Right cardiac atrium (tissue), 5 donors: Measurements from ENCODE around the gene NRGN. TPM values are rescaled to one million over a fixed set of nuclear protein-coding genes. Genes with fewer than 3 reads are reported as not detected.
"Not testable (repeated sequence)": the region's sequence is repeated elsewhere in the genome, so short reads cannot be mapped to it uniquely, and the experiment has no call there.

Experiments used
- ATAC-seq, 2 donors: fragments of 200-7000 bp; cut with Tn5 transposase; one replicate each; pipeline versions ENCODE4 v1.8.0 to v1.9.1; 2020; ENCODE audit warnings: moderate library complexity in 2 of 2, mild to moderate bottlenecking in 1 of 2
- DNase-seq, 3 donors: peaks; one replicate each; pipeline ENCODE4 v3.0.0-alpha.2; 2020
- H3K27ac ChIP-seq: one replicate; pipeline ENCODE4 v1.5.1; 2013; ENCODE audit warnings: mild to moderate bottlenecking, low read length, control low read depth, moderate library complexity
- H3K27me3 ChIP-seq: one replicate; pipeline ENCODE4 v1.6.1; 2013; ENCODE audit not compliant: control insufficient read depth, insufficient read depth
- H3K4me1 ChIP-seq: one replicate; pipeline ENCODE4 v1.6.1; 2013; ENCODE audit warnings: low read length; ENCODE audit not compliant: control insufficient read depth, insufficient read depth
- H3K4me3 ChIP-seq: one replicate; pipeline ENCODE4 v1.5.1; 2013; ENCODE audit warnings: low read length, control low read depth
- H3K9me3 ChIP-seq: one replicate; pipeline ENCODE4 v1.6.1; 2013; ENCODE audit warnings: low read length; ENCODE audit not compliant: control insufficient read depth
- WGBS: extraction: QIAGEN DNeasy Blood & Tissue Kit; methylation state at CpG from one replicate; pipeline ENCODE4 v1.1.7; 2013; 5-methylcytosine and 5-hydroxymethylcytosine counted together
- intact Hi-C, 4 donors: fragments of 100-400 bp; cut with DNase I; formaldehyde crosslinking; loops; one replicate each; pipeline versions ENCODE4 v1.11.0 to v1.14.0; 2022 to 2023
- polyA plus RNA-seq: library from polyadenylated mRNA; stranded (reverse); fragments of 200-250 nt; gene quantifications from one replicate; pipeline ENCODE4 v1.2.3, GENCODE V29; 2013
- total RNA-seq, 4 donors: library from RNA; stranded (reverse); fragmentation: NEBNext Ultra II Directional; extraction: Animal tissue kit (Norgen Biotek cat#: 25700); gene quantifications; one replicate each; pipeline ENCODE4 v1.2.1, GENCODE V29; 2021
- donor health status: healthy with polysubstance abuse.
- donor health status: DM: no; HTN: yes; CAD: no.
- donor health status: DM: no; HTN: no; CAD: no.
- donor health status: DM: no; HTN: yes; CAD: no; lungs with severe emphysema.
- donor health status: DM: yes; HTN: yes; CAD: no.

NRGN gene
- total and polyA plus RNA-seq, 5 donors: 5.3 to 16.0 (median 10.7) TPM

DNA sequence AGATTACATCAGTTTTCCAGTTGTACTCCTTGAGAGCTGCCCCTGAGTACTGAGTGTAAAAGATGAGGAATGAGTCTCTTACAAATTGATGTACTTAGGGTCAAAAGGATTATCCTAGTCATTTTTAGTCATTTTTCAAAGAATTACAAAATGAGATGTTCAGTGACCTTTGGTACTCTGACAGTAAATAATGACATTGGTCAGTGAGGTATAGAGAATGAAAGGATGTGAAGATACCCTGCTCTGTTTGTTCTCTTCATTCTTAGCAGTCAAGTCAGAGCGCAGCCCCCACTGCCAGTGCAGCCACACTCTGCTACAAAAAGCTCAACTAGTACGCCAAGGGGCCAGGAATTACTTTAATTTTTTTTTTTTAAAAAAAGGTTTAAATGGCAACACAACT, 26.4 kb downstream of the NRGN start:
- Histone ChIP-seq H3K27me3 (no peaks in the 10 kb centered on the region), H3K27ac (no peak overlapping the region), H3K9me3 (no peaks in the 10 kb centered on the region), H3K4me1 (no peaks in the 10 kb centered on the region), H3K4me3 (no peak overlapping the region)
- DNase-seq (no peak), ATAC-seq (no peak)
- WGBS: 95% methylated on average over 2 of the region's 2 CpGs
- intact Hi-C loops: loop anchor here in 3 of 4 donors (10.0 kb wide), 2 partner anchors 69 to 79 kb away; no protein-coding TSS in a partner anchor

DNA sequence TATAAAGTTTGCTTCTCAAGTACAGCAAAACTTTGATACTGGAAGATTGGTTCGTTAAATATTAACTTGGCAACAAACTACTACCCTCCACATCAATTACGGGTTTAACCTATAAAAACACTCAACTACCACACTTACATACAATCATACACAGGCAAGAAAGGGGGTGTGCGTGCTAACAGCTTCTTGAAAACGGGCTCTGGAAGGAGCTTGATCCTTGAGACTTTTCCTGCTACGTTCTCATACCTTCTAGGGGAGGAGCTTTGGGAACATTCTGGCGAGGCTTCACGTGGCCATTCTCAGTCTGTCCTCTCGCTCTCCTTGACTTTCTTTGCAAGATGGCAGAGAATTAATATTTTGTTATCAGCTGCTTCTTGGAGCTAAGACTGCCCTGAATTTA, 29.2 kb downstream of the NRGN start:
- Histone ChIP-seq H3K27me3 (no peaks in the 10 kb centered on the region), H3K4me3 (no peak overlapping the region), H3K27ac (no peak overlapping the region), H3K9me3 (no peaks in the 10 kb centered on the region), H3K4me1 (no peaks in the 10 kb centered on the region)
- ATAC-seq (no peak), DNase-seq (no peak)
- intact Hi-C loops: loop anchor here in 3 of 4 donors (10.0 kb wide), 2 partner anchors 66 to 76 kb away; no protein-coding TSS in a partner anchor
- 88% methylated on average over 8 of the region's 8 CpGs for WGBS

DNA sequence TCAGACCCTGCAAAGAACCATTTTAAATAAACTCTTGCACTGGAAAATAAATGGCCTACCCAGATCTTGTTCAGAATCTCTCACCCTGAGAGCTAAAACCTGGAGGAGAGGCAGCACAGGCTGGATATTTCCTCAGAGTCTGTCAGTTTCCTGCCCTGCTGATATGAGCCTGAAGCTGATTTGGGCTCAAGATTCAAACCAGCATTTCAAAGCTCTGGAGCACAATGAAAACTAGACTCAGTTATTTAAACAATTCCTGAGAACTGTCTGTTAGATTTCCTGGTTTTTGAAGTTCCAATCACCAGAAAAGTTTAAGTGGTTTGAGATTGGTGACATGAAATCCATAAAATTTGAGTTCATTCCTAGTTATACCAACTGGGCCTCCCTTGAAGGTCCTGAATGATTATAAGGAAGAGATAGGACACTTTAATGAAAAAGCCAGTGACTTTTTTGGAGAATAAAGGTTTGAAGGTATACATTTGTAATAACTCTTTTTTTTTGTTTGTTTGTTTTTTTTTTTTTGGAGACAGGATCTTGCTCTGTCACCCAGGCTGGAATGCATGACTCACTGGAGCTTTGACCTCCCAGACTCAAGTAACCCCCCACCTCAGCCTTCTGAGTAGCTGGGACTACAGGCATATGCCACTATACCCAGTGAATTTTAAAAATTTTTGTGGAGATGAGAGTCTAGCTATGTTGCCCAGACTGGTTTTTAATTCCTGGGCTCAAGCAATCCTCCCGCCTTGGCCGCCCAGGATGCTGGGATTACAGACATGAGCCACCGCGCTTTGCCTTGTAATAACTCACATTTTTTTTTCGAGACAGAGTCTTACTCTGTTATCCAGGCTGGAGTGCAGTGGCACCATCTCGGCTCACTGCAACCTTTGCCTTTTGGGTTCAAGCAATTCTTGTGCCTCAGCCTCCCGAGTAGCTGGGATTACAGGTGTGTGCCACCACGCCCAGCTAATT, 30.3 kb downstream of the NRGN start:
- peak in 1 of 2 donors; percentile 87 for ATAC-seq
- Histone ChIP-seq H3K4me3 (no peak overlapping the region), H3K4me1 (no peaks in the 10 kb centered on the region), H3K27me3 (no peaks in the 10 kb centered on the region), H3K27ac (no peak overlapping the region), H3K9me3 (no peaks in the 10 kb centered on the region)
- WGBS: 96% methylated on average over 8 of the region's 8 CpGs
- DNase-seq: no peak
- intact Hi-C loops: loop anchor here in 3 of 4 donors (10.0 kb wide), 2 partner anchors 65 to 75 kb away; no protein-coding TSS in a partner anchor

DNA sequence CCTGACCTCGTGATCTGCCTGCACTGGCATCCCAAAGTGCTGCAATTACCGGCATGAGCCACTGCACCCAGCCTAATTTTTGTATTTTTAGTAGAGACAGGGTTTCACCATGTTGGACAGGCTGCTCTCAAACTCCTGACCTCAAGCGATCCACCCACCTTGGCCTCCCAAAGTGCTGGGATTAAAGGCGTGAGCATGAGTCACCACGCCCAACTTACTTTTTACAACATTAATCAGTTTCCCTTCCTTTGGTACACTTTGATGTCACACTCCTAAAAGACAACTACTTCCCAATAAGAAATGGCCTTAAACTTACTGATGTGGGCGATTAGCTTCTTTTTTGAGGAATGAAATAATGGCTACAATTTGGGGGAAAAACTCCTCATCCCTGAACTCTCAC, 31.2 kb downstream of the NRGN start:
- H3K27ac ChIP-seq, H3K27me3 ChIP-seq, H3K9me3 ChIP-seq, DNase-seq, H3K4me1 ChIP-seq, ATAC-seq, H3K4me3 ChIP-seq, intact Hi-C loops: not testable (repeated sequence)
- WGBS: 95% methylated on average over 6 of the region's 6 CpGs

DNA sequence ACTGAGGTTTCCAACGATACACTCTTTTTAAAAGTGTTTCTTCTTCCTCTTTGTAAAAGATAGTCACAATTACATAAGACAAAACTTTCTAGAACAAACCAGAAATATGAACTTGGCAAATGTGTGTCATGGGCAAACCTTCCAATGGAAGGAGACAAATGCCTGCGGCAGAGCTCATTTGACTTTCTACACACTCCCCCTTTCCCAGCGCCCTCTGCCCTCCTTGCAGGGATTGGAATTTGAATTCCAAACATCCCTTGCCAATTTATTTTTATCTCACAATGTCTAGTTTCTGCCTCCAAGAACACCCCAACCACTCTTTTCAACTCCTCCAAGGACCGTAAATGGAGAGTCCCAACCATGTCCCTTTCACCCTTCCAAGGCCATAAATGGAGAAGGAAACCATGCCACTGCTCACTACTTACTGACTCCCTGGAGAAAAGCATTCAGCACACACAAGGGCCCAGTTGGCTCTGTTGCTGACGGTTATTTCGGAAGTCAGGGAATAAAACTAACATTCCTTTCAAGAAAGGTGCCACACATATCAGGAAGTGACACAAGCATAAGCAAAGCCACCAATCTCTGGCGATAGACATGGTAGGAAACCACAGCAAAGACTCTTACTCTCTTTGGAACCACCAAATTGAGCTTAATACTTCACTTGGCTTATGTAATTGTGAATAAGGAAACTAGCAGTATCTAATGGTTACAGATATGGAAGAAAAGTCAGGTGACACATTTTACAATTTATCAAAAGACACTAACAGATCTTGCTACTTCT, 37.3 kb downstream of the NRGN start:
- intact Hi-C loops: no loop called here
- no peaks in the 10 kb centered on the region for H3K9me3 ChIP-seq
- 82% methylated on average over 7 of the region's 7 CpGs for WGBS
- no peaks in the 10 kb centered on the region for H3K27me3 ChIP-seq
- H3K4me3 ChIP-seq: no peak overlapping the region
- no peak for DNase-seq
- no peak overlapping the region for H3K27ac ChIP-seq
- no peaks in the 10 kb centered on the region for H3K4me1 ChIP-seq
- peak in 1 of 2 donors; percentile 65 for ATAC-seq

DNA sequence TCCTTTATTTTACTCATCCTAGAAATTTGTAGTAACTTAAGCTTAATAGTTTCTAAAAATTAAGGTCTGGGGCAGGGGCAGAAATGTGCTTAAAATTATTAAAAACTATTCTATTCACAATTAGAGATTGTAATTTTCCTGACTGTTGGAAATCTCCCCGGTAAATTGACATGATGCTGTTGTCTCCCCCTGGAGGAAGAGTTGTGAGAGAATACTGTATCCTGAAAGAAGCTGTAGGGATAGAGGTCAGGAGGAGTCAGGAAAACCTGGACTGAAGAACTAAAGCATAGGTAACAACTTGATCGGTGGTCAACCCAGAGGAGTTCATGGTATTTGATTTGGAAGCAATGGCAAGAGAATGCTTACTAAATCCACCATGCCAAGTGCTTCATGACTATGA, 38.5 kb downstream of the NRGN start:
- no peak for ATAC-seq
- intact Hi-C loops: no loop called here
- Histone ChIP-seq H3K9me3 (no peaks in the 10 kb centered on the region), H3K4me3 (no peak overlapping the region), H3K27ac (no peak overlapping the region), H3K27me3 (no peaks in the 10 kb centered on the region), H3K4me1 (no peaks in the 10 kb centered on the region)
- WGBS: 83% methylated on average over 2 of the region's 2 CpGs
- DNase-seq: no peak

DNA sequence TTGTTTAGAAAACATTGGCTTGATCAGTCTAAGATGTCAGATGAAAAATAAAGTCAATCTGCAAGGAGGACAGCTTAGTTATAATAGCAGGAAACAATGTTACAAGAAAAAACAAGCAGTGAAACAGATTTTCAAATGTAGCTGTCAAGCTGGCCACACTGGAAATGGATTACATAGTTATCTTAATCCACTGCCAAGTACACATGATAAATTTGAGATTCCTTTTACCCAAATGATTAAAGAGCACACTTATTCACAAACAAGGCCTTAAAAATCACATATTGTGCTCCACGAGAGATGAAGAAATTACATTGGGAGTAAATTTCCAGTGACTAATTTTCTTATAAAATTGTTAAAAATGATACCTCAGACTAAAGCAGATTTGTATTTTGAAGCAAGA, 39.8 kb downstream of the NRGN start:
- intact Hi-C loops: no loop called here
- Histone ChIP-seq H3K27ac (no peak overlapping the region), H3K27me3 (no peaks in the 10 kb centered on the region), H3K9me3 (no peaks in the 10 kb centered on the region), H3K4me1 (no peaks in the 10 kb centered on the region), H3K4me3 (no peak overlapping the region)
- no peak for DNase-seq
- ATAC-seq: no peak
- WGBS: 56% methylated on average over 1 of the region's 1 CpG

DNA sequence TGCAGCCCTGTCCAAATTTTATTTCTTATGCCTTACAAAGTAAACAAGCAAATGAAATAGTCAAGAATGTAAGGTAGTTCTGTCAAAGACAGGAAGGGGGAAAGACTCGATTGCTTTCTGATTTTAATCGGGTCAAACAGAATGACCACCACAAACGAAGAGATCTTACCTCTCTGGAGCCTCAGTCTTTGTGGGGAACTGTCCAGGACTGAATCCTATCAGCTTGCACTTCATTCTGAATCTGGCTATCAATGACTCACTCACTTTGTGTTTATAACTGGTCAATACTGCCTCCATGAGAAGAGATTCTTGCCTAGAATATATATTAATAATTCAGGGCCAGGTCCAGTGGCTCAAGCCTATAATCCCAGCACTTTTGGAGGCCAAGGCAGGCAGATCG, 43.3 kb downstream of the NRGN start:
- intact Hi-C loops: no loop called here
- H3K9me3 ChIP-seq: no peaks in the 10 kb centered on the region
- no peak for DNase-seq
- ATAC-seq: no peak
- H3K4me3 ChIP-seq: no peak overlapping the region
- no peak overlapping the region for H3K27ac ChIP-seq
- no peaks in the 10 kb centered on the region for H3K27me3 ChIP-seq
- 92% methylated on average over 4 of the region's 4 CpGs for WGBS
- no peaks in the 10 kb centered on the region for H3K4me1 ChIP-seq

DNA sequence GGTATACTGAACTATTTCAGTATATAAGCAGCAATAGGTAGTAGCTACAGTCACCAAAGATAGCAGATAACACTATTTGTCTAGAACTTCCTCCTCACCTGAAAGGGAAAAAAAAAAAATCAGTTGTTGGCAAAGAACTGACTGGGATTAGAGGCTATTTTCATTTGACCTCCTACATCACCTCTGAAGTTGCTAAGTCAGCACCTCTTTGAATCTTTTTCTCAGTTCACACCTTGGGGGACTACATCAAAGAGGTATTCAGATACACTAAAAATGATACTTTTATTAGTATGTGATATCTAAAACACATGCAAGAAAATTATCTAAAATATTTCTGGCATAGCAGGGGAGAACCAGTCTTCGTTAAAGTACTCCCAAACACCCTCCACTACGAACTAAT, 44.3 kb downstream of the NRGN start:
- intact Hi-C loops: no loop called here
- Histone ChIP-seq H3K9me3 (no peaks in the 10 kb centered on the region), H3K4me1 (no peaks in the 10 kb centered on the region), H3K27ac (no peak overlapping the region), H3K27me3 (no peaks in the 10 kb centered on the region), H3K4me3 (no peak overlapping the region)
- DNase-seq (no peak), ATAC-seq (no peak)
- WGBS: 93% methylated on average over 2 of the region's 2 CpGs

DNA sequence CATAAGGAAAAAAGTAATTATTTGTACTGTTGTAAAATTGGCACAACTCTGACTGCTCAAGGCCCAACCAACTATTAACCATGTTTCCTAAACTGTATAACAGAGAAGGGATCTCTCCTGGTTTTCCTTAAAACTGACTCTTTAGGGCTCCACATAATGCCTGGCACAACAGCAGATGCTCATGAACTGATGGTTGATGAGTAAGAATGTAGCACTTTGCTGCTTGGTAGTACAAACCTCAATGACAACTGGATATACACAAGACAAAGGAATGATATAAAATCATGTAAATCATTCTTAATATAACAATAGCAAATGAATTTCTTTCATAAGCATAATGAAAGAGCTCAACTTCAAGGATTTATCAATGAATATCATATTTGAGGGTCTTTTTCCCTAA, 48.8 kb downstream of the NRGN start:
- Histone ChIP-seq H3K27ac (no peak overlapping the region), H3K27me3 (no peaks in the 10 kb centered on the region), H3K4me3 (no peak overlapping the region), H3K4me1 (no peaks in the 10 kb centered on the region), H3K9me3 (no peaks in the 10 kb centered on the region)
- DNase-seq (no peak), ATAC-seq (no peak)
- intact Hi-C loops: no loop called here
